ENCODE results near the gene SPDYE17.
"Not testable (repeated sequence)": the region's sequence is repeated elsewhere in the genome, so short reads cannot be mapped to it uniquely, and the experiment has no call there.

DNA sequence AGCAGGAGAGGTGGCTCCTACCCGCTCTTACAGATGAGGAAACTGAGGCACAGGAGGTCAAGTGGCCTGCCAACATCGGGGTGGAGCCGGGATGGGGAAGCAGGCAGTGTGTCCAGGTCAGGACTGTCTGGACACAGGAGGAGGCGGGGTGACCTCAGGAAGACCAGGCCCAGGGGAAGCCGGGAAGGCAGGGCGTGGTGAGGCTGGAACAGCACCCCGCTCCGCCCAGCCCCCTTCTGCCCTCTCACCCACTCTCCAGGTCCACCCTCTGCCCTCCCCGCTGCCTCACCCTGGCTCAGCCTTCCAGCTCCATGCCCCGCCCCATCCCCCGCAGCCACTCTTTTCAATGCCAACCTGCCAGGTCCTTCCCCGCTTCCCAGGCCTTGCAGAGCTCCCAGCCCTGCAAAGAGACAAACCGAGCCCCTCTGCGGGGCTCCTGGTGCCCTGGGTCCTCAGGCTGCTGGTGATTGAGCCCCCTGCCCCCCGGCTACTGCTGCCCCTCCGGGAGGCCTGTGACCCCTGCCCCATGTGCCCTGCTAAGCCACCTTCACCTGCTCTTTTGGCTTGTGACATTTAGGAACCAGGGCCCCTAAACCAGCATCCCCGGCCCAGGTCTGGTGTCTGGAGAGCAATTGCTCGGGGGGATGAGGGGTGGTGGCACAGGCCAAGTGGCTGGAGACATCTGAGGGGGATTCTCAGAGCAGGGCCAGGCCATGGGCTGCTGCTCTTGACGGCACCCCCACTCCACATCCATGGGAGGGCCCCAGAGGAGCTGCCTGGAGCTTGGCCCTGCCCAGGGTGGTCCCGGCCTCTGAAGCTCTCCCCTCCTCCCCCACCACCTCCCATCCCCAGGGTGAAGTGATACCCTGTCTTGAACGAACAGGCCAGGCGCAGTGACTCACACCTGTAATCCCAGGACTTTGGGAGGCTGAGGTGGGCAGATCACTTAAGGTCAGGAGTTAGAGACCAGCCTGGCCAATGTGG is 25.7 kb downstream of the SPDYE17 start:
- TF ChIP-seq, protein P1, sequence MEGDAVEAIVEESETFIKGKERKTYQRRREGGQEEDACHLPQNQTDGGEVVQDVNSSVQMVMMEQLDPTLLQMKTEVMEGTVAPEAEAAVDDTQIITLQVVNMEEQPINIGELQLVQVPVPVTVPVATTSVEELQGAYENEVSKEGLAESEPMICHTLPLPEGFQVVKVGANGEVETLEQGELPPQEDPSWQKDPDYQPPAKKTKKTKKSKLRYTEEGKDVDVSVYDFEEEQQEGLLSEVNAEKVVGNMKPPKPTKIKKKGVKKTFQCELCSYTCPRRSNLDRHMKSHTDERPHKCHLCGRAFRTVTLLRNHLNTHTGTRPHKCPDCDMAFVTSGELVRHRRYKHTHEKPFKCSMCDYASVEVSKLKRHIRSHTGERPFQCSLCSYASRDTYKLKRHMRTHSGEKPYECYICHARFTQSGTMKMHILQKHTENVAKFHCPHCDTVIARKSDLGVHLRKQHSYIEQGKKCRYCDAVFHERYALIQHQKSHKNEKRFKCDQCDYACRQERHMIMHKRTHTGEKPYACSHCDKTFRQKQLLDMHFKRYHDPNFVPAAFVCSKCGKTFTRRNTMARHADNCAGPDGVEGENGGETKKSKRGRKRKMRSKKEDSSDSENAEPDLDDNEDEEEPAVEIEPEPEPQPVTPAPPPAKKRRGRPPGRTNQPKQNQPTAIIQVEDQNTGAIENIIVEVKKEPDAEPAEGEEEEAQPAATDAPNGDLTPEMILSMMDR (IDR thresholded peaks at IDR 0.05; ENCODE audit: low read depth, low read length), result not testable (repeated sequence)
- not testable (repeated sequence) for TF ChIP-seq EZH2phosphoT487 (IDR thresholded peaks at IDR 0.05; ENCODE audit: low read depth)
